Adipose tissue (tissue), 3 donors: ENCODE measurements around the gene CTDSPL. TPM values are rescaled to one million over a fixed set of nuclear protein-coding genes. Genes with fewer than 3 reads are reported as not detected.
"Not testable (repeated sequence)": the region's sequence is repeated elsewhere in the genome, so short reads cannot be mapped to it uniquely, and the experiment has no call there.

Source experiments
- H3K27ac ChIP-seq: one replicate; pipeline ENCODE4 v1.5.1; 2013; ENCODE audit warnings: low read depth, low read length
- WGBS, 3 donors: extraction: QIAGEN DNeasy Blood & Tissue Kit; methylation state at CpG; one replicate each; pipeline ENCODE4 v1.1.7; 2013; 5-methylcytosine and 5-hydroxymethylcytosine counted together
- polyA plus RNA-seq, 3 donors: library from polyadenylated mRNA; stranded (reverse); fragments of 200-250 nt; gene quantifications; one replicate each; pipeline ENCODE4 v1.2.3, GENCODE V29; 2013
- donor health status: healthy with polysubstance abuse.
- donor health status: Bipolar disorder and iron deficiency.
- donor health status: healthy.

CTDSPL gene
- polyA plus RNA-seq, 3 donors, result 6.5 to 29.6 (median 10.5) TPM

GRCh38 chr3:38031022-38031994 lies 169.6 kb downstream of the CTDSPL start:
- 46 to 50% (median 49%) methylated on average over 9 of the region's 9 CpGs for WGBS, 3 donors

GRCh38 chr3:38032328-38032865 lies 170.7 kb downstream of the CTDSPL start:
- no peak overlapping the region for H3K27ac ChIP-seq
- 93 to 100% (median 100%) methylated on average over 1 of the region's 1 CpG for WGBS, 3 donors

More at GRCh38 chr3:38031022-38031994, 169.6 kb downstream of the CTDSPL start:
- H3K27ac ChIP-seq, result no peak overlapping the region

GRCh38 chr3:38033586-38033985 lies 171.9 kb downstream of the CTDSPL start:
- WGBS, 3 donors, result 87 to 95% (median 89%) methylated on average over 6 to 7 of the region's 7 CpGs

More at GRCh38 chr3:38033586-38033985, 171.9 kb downstream of the CTDSPL start:
- H3K27ac ChIP-seq, result not testable (repeated sequence)

Other genes with a start within 250 kb of the CTDSPL start
- 10 to 100 TPM in 2 of 3 donors, 1 to 10 TPM in 1; 3.0 to 13.8 (median 11.5) TPM for gene VILL, start 128.9 kb downstream of the CTDSPL start, polyA plus RNA-seq
- gene PLCD1, start 167.8 kb downstream of the CTDSPL start, polyA plus RNA-seq, result 10 to 100 TPM in 2 of 3 donors, 1 to 10 TPM in 1; 8.3 to 22.5 (median 12.0) TPM
- gene DLEC1, start 177.3 kb downstream of the CTDSPL start, polyA plus RNA-seq, result under 1 TPM; 0.22 to 0.71 (median 0.34) TPM